DMS79 (cell line): ENCODE results near the gene TSHZ3.
A peak's percentile ranks its signal among the peaks of the same experiment; 100 is the strongest.

Source experiments
- DNase-seq: peaks from one replicate; lab custom pipeline; 2025; lab: John Stamatoyannopoulos, UW

The TSHZ3 gene

GRCh38 chr19:31349160-31349881 lies at the start of gene TSHZ3:
Gene TSHZ3 (minus strand): TSS chr19:31349436. CDS start chr19:31349219, 217 bp downstream.
- DNase-seq: peak; percentile 57

GRCh38 chr19:31397308-31397707 lies 48.1 kb upstream of the TSHZ3 start:
- no peak for DNase-seq

GRCh38 chr19:31392464-31392863 lies 43.2 kb upstream of the TSHZ3 start:
- no peak for DNase-seq

- DNase-seq: no peak
Observed at GRCh38 chr19:31391518-31391917, 42.3 kb upstream of the TSHZ3 start.

GRCh38 chr19:31390711-31391110 lies 41.5 kb upstream of the TSHZ3 start:
- DNase-seq: no peak

- no peak for DNase-seq
Observed at GRCh38 chr19:31389874-31390273, 40.6 kb upstream of the TSHZ3 start.

GRCh38 chr19:31387717-31388301 lies 38.6 kb upstream of the TSHZ3 start:
- no peak for DNase-seq

GRCh38 chr19:31386806-31387205 lies 37.6 kb upstream of the TSHZ3 start:
- peak; percentile 97 for DNase-seq

GRCh38 chr19:31385744-31386143 lies 36.5 kb upstream of the TSHZ3 start:
- peak; percentile 77 for DNase-seq

- DNase-seq: no peak
Observed at GRCh38 chr19:31383553-31383952, 34.3 kb upstream of the TSHZ3 start.

- no peak for DNase-seq
Observed at GRCh38 chr19:31380854-31381253, 31.6 kb upstream of the TSHZ3 start.

GRCh38 chr19:31378404-31378803 lies 29.2 kb upstream of the TSHZ3 start:
- DNase-seq: no peak

- DNase-seq: no peak
Observed at GRCh38 chr19:31377736-31378135, 28.5 kb upstream of the TSHZ3 start.

GRCh38 chr19:31372246-31372781 lies 23.1 kb upstream of the TSHZ3 start:
- DNase-seq: peak; percentile 40

- no peak for DNase-seq
Observed at GRCh38 chr19:31370216-31370615, 21.0 kb upstream of the TSHZ3 start.

- DNase-seq: no peak
Observed at GRCh38 chr19:31364963-31365362, 15.7 kb upstream of the TSHZ3 start.

GRCh38 chr19:31361728-31362127 lies 12.5 kb upstream of the TSHZ3 start:
- no peak for DNase-seq

GRCh38 chr19:31357315-31357673 lies 8.1 kb upstream of the TSHZ3 start:
- DNase-seq: no peak

- no peak for DNase-seq
Observed at GRCh38 chr19:31356587-31357314, 7.5 kb upstream of the TSHZ3 start.

- DNase-seq: no peak
Observed at GRCh38 chr19:31355665-31356289, 6.5 kb upstream of the TSHZ3 start.

- DNase-seq: no peak
Observed at GRCh38 chr19:31354799-31355664, 5.8 kb upstream of the TSHZ3 start.

GRCh38 chr19:31354316-31354715 lies 5.1 kb upstream of the TSHZ3 start:
- no peak for DNase-seq
